ENCODE results near the gene C16orf95. TPM values are rescaled to one million over a fixed set of nuclear protein-coding genes. Genes with fewer than 3 reads are reported as not detected.

The C16orf95 gene
- total RNA-seq, 1 experiment from 2014 or later: 6.0 TPM

DNA sequence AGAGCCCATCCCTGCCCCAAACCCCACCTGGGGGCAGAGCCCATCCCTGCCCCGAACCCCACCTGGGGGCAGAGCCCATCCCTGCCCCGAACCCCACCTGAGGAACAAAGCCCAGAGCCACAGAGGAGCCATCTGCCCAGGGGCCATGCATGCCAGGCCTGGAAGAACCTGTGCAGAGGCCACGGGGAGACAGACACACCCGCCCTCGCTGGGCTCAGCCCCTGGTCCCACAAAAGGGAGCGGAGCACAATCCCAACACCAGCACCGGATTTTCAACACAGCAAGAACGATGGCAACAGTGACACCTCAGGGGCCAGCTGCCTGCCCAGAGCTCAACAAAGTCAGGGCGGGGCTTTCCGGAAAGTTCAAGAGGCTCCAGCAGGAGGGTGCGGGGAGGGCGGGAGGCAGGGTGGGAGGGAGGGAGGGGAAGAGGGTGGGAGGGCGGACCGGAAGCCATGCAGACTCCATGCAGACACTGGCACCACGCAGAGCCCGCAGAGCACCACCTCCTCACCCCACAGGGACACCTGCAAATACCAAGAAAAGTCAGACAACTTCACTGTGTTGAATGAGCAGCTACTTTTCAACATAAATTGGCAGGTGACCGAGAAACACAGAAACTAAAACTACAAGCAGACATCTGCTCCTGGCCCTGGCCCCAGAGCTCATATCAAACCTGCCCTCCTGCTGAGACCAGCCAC is 27.9 kb upstream of the C16orf95 start:
- Histone ChIP-seq H3K27ac (ENCODE audit: low read length) (no peak overlapping the region), H3K27me3 (ENCODE audit: control insufficient read depth, insufficient read depth, low read length) (no peaks in the 10 kb centered on the region), H3K9me3 (ENCODE audit: control insufficient read depth, insufficient read depth, low read depth, low read length) (no peaks in the 10 kb centered on the region), H3K4me3 (ENCODE audit: low read depth in 2 of 2, low read length in 2 of 2) (no peak overlapping the region), H3K4me1 (ENCODE audit: control insufficient read depth, insufficient read depth, low read length) (no peaks in the 10 kb centered on the region), H3K36me3 (ENCODE audit: control insufficient read depth, insufficient read depth, low read length) (no peaks in the 10 kb centered on the region)
- ATAC-seq: no peak
- in situ Hi-C loops (cut with HindIII; ENCODE audit: low pct_unique_long_range_greater_than_20kb, low sequenced_read_pairs) (no loop called here), intact Hi-C loops (cut with micrococcal nuclease; ENCODE audit: unreplicated experiment) (no loop called here)
- CTCF ChIA-PET: no interaction called here
- POLR2A ChIA-PET: no interaction called here
- DNase-seq (ENCODE audit: low read depth, low spot score): no peak
- TF ChIP-seq SIN3A (IDR thresholded peaks at IDR 0.05; ENCODE audit: borderline replicate concordance, insufficient read depth, low read depth, low read length) (no peak), TCF7L2 (IDR thresholded peaks at IDR 0.05; ENCODE audit: low read depth, low read length) (no peak), POLR2AphosphoS5 (IDR thresholded peaks at IDR 0.05; ENCODE audit: low read depth, low read length) (no peak)
- TF ChIP-seq, protein P1, sequence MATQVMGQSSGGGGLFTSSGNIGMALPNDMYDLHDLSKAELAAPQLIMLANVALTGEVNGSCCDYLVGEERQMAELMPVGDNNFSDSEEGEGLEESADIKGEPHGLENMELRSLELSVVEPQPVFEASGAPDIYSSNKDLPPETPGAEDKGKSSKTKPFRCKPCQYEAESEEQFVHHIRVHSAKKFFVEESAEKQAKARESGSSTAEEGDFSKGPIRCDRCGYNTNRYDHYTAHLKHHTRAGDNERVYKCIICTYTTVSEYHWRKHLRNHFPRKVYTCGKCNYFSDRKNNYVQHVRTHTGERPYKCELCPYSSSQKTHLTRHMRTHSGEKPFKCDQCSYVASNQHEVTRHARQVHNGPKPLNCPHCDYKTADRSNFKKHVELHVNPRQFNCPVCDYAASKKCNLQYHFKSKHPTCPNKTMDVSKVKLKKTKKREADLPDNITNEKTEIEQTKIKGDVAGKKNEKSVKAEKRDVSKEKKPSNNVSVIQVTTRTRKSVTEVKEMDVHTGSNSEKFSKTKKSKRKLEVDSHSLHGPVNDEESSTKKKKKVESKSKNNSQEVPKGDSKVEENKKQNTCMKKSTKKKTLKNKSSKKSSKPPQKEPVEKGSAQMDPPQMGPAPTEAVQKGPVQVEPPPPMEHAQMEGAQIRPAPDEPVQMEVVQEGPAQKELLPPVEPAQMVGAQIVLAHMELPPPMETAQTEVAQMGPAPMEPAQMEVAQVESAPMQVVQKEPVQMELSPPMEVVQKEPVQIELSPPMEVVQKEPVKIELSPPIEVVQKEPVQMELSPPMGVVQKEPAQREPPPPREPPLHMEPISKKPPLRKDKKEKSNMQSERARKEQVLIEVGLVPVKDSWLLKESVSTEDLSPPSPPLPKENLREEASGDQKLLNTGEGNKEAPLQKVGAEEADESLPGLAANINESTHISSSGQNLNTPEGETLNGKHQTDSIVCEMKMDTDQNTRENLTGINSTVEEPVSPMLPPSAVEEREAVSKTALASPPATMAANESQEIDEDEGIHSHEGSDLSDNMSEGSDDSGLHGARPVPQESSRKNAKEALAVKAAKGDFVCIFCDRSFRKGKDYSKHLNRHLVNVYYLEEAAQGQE (IDR thresholded peaks at IDR 0.05; ENCODE audit: insufficient read depth in 1 of 2, low read depth in 2 of 2, low read length in 1 of 2): no peak
- TF ChIP-seq, protein P2, sequence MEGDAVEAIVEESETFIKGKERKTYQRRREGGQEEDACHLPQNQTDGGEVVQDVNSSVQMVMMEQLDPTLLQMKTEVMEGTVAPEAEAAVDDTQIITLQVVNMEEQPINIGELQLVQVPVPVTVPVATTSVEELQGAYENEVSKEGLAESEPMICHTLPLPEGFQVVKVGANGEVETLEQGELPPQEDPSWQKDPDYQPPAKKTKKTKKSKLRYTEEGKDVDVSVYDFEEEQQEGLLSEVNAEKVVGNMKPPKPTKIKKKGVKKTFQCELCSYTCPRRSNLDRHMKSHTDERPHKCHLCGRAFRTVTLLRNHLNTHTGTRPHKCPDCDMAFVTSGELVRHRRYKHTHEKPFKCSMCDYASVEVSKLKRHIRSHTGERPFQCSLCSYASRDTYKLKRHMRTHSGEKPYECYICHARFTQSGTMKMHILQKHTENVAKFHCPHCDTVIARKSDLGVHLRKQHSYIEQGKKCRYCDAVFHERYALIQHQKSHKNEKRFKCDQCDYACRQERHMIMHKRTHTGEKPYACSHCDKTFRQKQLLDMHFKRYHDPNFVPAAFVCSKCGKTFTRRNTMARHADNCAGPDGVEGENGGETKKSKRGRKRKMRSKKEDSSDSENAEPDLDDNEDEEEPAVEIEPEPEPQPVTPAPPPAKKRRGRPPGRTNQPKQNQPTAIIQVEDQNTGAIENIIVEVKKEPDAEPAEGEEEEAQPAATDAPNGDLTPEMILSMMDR (IDR thresholded peaks at IDR 0.05): no peak
- no TSS peak for BruUV-seq (replicated peaks)

DNA sequence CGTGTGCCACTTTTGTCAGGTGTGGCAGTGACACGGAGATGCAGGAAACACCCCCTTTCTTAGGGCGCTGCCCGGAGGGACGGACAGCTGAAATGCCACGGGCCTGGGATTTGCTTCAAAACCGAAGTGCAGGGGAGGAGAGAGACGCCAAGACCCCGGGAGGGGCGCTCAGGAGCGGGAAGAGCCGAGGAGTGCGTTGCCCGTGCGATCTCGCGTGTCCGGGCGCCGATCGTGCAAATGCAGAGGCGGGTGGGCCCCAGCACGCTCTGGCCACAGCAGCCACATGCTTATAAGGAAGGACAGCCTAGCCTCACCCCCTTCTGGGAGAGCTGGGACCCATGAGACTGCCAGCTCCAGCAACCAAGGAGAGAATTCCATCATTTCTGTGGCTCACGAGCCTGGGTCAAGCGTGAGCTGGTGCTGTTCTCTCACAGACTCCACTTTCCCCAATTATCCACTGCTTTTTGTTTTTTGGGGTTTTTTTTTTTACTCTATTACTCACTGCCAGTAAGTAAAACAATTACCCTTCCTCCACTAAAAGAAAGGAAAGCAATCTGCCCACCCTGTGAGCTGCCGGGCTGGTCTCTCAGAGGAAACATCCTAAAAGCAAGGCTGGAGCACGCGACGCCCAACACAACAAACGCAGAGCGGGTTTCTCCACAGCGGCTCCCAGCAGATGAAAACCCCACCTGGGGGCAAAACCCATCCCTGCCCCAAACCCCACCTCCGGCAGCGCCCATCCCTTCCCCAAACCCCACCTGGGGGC is 27.2 kb upstream of the C16orf95 start:
- in situ Hi-C loops (cut with HindIII; ENCODE audit: low pct_unique_long_range_greater_than_20kb, low sequenced_read_pairs) (no loop called here), intact Hi-C loops (cut with micrococcal nuclease; ENCODE audit: unreplicated experiment) (no loop called here)
- Histone ChIP-seq H3K27ac (ENCODE audit: low read length) (no peak overlapping the region), H3K27me3 (ENCODE audit: control insufficient read depth, insufficient read depth, low read length) (no peaks in the 10 kb centered on the region), H3K4me1 (ENCODE audit: control insufficient read depth, insufficient read depth, low read length) (no peaks in the 10 kb centered on the region), H3K4me3 (ENCODE audit: low read depth in 2 of 2, low read length in 2 of 2) (no peak overlapping the region), H3K9me3 (ENCODE audit: control insufficient read depth, insufficient read depth, low read depth, low read length) (no peaks in the 10 kb centered on the region), H3K36me3 (ENCODE audit: control insufficient read depth, insufficient read depth, low read length) (no peaks in the 10 kb centered on the region)
- ChIA-PET CTCF (no interaction called here), POLR2A (no interaction called here)
- ATAC-seq (no peak), DNase-seq (ENCODE audit: low read depth, low spot score) (no peak)
- no TSS peak for BruUV-seq (replicated peaks)
- TF ChIP-seq TCF7L2 (IDR thresholded peaks at IDR 0.05; ENCODE audit: low read depth, low read length): no peak
- TF ChIP-seq, protein P2 (IDR thresholded peaks at IDR 0.05): no peak
- TF ChIP-seq SIN3A (IDR thresholded peaks at IDR 0.05; ENCODE audit: borderline replicate concordance, insufficient read depth, low read depth, low read length): no peak
- TF ChIP-seq, protein P1 (IDR thresholded peaks at IDR 0.05; ENCODE audit: insufficient read depth in 1 of 2, low read depth in 2 of 2, low read length in 1 of 2): no peak
- TF ChIP-seq POLR2AphosphoS5 (IDR thresholded peaks at IDR 0.05; ENCODE audit: low read depth, low read length): no peak
